Tibial artery (tissue), 4 donors: ENCODE results near the gene DYSF.

Source experiments
- DNase-seq, 2 donors: peaks; one replicate each; pipeline ENCODE4 v3.0.0-alpha.2; 2019
- H3K27ac ChIP-seq, 2 donors: fragments of 200-600 bp; sonication (generic) in 1 of 2; 1 replicate in 1 of 2; 2 replicates in 1 of 2; pipeline ENCODE4 v1.5.1; 2018 to 2019; ENCODE audit warnings: mild to moderate bottlenecking in 1 of 2
- H3K27me3 ChIP-seq, 2 donors: fragments of 200-600 bp; sonication (generic) in 1 of 2; one replicate each; pipeline versions ENCODE4 v1.5.1 to v1.6.0; 2016 to 2019
- H3K36me3 ChIP-seq, 3 donors: fragments of 200-600 bp; sonication (generic) in 2 of 3; one replicate each; pipeline ENCODE4 v1.5.1; 2016 to 2019; ENCODE audit warnings: mild to moderate bottlenecking in 2 of 3
- H3K4me1 ChIP-seq, 4 donors: fragments of 200-600 bp; sonication (generic) in 2 of 4; 1 replicate in 3 of 4; 2 replicates in 1 of 4; pipeline ENCODE4 v1.5.1; 2016 to 2019
- H3K4me3 ChIP-seq, 2 donors: fragments of 200-600 bp; sonication (generic) in 1 of 2; 1 replicate in 1 of 2; 2 replicates in 1 of 2; pipeline ENCODE4 v1.5.1; 2018 to 2019; ENCODE audit warnings: mild to moderate bottlenecking in 2 of 2
- H3K9me3 ChIP-seq, 3 donors: fragments of 200-600 bp; sonication (generic) in 1 of 3; one replicate each; pipeline ENCODE4 v1.5.1; 2016 to 2019
- CTCF ChIP-seq, 2 experiments: fragments of 200-600 bp in 1 of 2; fragments of 450-650 bp in 1 of 2; IDR thresholded peaks; one replicate each; pipeline ENCODE4 v1.5.1; 2017 to 2019; ENCODE audit warnings: antibody characterized with exemption in 2 of 2, mild to moderate bottlenecking in 1 of 2, moderate library complexity in 1 of 2
- intact Hi-C: fragments of 100-400 bp; cut with DNase I; formaldehyde crosslinking; loops from one replicate; pipeline ENCODE4 v1.15.0; 2023; ENCODE audit warnings: low total_unique reads

The DYSF gene

GRCh38 chr2:71611247-71611646 lies 157.9 kb downstream of the DYSF start:
- intact Hi-C loops = loop anchor here (2.0 to 10.0 kb wide), 2 partner anchors 264 to 540 kb away; no protein-coding TSS in a partner anchor
- Histone ChIP-seq H3K27ac (no peak overlapping the region), H3K9me3 (no peaks in the 10 kb centered on the region), H3K4me1 (peaks cover 0 to 25% (median 21%) of the 10 kb centered on the region in 4 donors), H3K36me3 (no peaks in the 10 kb centered on the region), H3K27me3 (no peaks in the 10 kb centered on the region), H3K4me3 (no peak overlapping the region)
- TF ChIP-seq CTCF (IDR thresholded peaks at IDR 0.05) = no peak
- peak in 1 of 2 donors; percentile 53 for DNase-seq

GRCh38 chr2:71611781-71612527 lies 158.6 kb downstream of the DYSF start:
- peak in 1 of 2 donors; percentile 41 for DNase-seq
- Histone ChIP-seq H3K4me3 (no peak overlapping the region), H3K27me3 (no peaks in the 10 kb centered on the region), H3K9me3 (no peaks in the 10 kb centered on the region), H3K4me1 (peaks cover 0 to 25% (median 21%) of the 10 kb centered on the region in 4 donors), H3K36me3 (no peaks in the 10 kb centered on the region), H3K27ac (no peak overlapping the region)
- intact Hi-C loops = loop anchor here (2.0 to 10.0 kb wide), 2 partner anchors 263 to 539 kb away; no protein-coding TSS in a partner anchor
- TF ChIP-seq CTCF (IDR thresholded peaks at IDR 0.05) = no peak

GRCh38 chr2:71612581-71613402 lies 159.4 kb downstream of the DYSF start:
- H3K27me3 ChIP-seq = no peaks in the 10 kb centered on the region
- TF ChIP-seq CTCF (IDR thresholded peaks at IDR 0.05) = no peak
- H3K36me3 ChIP-seq = no peaks in the 10 kb centered on the region
- DNase-seq = peak in 1 of 2 donors; percentile 63
- peak overlapping the region in 1 of 2 donors; percentile 77 for H3K27ac ChIP-seq
- H3K9me3 ChIP-seq = no peaks in the 10 kb centered on the region
- intact Hi-C loops = loop anchor here (10.0 kb wide), 1 partner anchor 262 kb away; no protein-coding TSS in a partner anchor
- no peak overlapping the region for H3K4me3 ChIP-seq
- peaks cover 0 to 25% (median 21%) of the 10 kb centered on the region in 4 donors for H3K4me1 ChIP-seq

GRCh38 chr2:71613403-71613952 lies 160.1 kb downstream of the DYSF start:
- H3K4me3 ChIP-seq = no peak overlapping the region
- no peaks in the 10 kb centered on the region for H3K36me3 ChIP-seq
- no peaks in the 10 kb centered on the region for H3K27me3 ChIP-seq
- no peaks in the 10 kb centered on the region for H3K9me3 ChIP-seq
- H3K27ac ChIP-seq = peak overlapping the region; percentile 77 to 84
- peak in 1 of 2 donors; percentile 37 for DNase-seq
- TF ChIP-seq CTCF (IDR thresholded peaks at IDR 0.05) = no peak
- peaks cover 0 to 28% (median 21%) of the 10 kb centered on the region in 4 donors for H3K4me1 ChIP-seq
- intact Hi-C loops = loop anchor here (10.0 kb wide), 1 partner anchor 261 kb away; no protein-coding TSS in a partner anchor
